IPS-NIHi7 (cell line): ENCODE measurements around the gene GJD3.
"Not testable (repeated sequence)": the region's sequence is repeated elsewhere in the genome, so short reads cannot be mapped to it uniquely, and the experiment has no call there.

Source experiments
- DNase-seq: peaks from one replicate; pipeline ENCODE4 v3.0.0; 2012; ENCODE audit warnings: mixed read lengths; ENCODE audit errors: extremely low spot score

The GJD3 gene, protein sequence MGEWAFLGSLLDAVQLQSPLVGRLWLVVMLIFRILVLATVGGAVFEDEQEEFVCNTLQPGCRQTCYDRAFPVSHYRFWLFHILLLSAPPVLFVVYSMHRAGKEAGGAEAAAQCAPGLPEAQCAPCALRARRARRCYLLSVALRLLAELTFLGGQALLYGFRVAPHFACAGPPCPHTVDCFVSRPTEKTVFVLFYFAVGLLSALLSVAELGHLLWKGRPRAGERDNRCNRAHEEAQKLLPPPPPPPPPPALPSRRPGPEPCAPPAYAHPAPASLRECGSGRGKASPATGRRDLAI

GRCh38 chr17:40364121-40364861, at the start of gene GJD3:
TSS of gene GJD3 (minus strand) at chr17:40364737. CDS start at chr17:40363815, 922 bp downstream.
- DNase-seq: peak; percentile 65

DNA sequence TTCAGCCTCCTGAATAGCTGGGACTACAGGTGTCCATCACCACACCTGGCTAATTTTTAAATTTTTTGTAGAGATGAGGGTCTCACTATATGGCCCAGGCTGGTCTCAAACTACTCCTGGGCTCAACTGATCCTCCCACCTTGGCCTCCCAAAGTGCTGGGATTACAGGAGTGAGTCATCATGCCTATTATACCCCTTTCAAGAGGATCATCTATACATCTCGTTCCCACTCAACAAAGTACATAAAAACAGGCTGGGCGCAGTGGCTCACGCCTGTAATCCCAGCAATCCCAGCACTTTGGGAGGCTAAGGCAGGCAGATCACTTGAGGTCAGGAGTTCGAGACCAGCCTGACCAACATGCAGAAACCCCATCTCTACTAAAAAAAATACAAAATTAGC, 49.8 kb upstream of the GJD3 start:
- not testable (repeated sequence) for DNase-seq

DNA sequence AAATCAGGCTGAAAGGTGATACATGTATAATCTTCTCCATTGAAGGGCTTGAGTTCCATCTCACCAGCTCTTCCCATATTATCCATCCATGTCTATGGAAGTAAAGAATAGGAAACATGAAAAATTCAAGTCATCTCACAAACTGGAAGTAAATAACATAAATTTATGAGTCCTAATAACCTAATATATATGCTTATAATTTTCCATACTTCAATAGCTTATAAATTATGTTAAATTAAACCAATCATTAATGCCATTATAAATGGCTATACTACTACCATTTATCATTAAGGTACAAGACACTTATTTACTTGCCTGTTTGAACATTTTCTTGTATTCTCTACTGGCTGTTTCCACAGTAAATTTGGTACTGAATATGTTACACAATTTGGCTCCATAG, 48.3 kb upstream of the GJD3 start:
- no peak for DNase-seq

GRCh38 chr17:40411821-40412220, 47.3 kb upstream of the GJD3 start:
- DNase-seq: no peak

DNA sequence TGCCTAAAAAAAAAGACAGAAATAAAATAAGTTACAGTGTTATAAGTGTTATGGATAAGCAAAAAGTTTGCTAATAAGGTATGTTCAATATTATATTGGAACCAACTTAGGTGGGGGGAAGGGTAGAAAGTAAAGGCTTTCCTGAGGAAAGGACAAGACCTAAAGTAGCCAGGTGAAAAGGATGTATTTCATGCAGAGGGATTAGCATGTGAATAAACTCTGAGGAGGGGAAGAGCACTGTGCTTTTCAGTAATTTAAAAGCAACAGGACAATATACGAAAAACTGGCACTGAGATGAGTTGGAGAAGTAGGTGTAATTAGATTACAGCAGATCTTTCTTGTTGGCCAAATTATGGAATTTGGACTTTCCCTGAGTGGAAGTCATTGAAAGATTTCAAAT, 45.5 kb upstream of the GJD3 start:
- DNase-seq: peak; percentile 24

DNA sequence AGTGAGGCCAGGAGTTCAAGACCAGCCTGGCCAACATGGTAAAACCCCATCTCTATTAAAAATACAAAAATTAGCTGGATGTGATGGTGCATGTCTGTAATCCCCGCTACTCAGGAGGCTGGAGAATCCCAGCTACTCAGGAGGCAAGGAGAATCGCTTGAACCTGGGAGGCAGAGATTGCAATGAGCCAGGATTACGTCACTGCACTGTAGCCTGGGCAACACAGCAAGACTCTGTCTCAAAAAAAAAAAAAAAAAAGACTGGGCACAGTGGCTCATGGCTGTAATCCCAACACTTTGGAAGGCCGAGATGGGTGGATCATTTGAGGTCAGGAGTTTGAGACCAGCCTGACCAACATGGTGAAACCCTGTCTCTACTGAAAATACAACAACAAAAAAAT, 45.0 kb upstream of the GJD3 start:
- DNase-seq: not testable (repeated sequence)

DNA sequence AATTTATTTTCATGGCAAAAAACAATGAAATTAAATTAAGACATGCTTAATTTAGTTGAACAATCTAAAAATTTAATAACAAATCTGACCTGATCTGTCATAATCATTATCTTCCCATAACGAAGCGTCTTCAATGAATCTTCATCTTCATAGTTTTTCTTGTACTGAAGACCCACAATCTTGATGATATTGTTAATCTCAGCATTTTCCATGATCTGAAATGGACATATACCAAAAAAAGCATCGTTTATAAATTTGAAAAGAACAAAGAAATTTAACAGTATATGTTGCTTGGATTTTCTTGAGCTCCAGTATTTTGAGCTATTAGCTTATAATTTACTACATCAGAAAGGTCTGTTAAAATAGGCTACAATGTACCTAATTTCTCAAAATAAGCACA, 42.9 kb upstream of the GJD3 start:
- no peak for DNase-seq

GRCh38 chr17:40404003-40404402, 39.5 kb upstream of the GJD3 start:
- DNase-seq: no peak

GRCh38 chr17:40402668-40403067, 38.1 kb upstream of the GJD3 start:
- DNase-seq: no peak

- DNase-seq: peak; percentile 27
Observed at GRCh38 chr17:40399185-40399584, 34.6 kb upstream of the GJD3 start.

DNA sequence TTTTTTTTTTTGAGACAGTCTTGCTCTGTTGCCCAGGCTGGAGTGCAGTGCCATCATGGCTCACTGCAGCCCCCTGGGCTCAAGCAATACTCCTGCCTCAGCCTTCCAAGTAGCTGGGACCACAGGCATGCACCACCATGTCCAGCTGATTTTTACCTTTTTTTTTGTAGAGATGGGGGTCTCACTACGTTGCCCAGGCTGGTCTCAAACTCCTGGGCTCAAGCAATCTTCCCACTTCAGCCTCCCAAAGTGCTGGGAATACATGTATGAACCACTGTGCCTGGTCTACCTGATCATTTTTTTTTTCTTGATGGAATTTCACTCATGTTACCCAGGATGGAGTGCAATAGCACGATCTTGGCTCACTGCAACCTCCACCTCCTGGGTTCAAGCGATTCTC, 22.0 kb upstream of the GJD3 start:
- DNase-seq: not testable (repeated sequence)

DNA sequence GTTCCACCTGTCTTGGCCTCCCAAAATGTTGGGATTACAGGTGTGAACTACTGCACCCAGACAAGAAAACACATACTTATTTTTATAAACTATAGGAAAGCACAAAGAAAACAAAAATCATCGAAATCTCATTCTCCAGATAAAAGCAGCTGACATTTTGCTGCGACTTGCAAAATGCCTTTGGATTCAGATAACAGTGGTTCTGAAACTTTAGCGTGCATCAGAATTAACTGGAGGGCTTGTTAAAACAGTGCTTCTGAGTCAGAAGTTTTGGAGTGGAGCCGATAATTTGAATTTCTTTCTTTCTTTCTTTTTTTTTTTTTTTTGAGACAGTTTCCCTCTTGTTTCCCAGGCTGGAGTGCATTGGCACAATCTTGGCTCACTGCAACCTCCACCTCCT, 17.7 kb upstream of the GJD3 start:
- no peak for DNase-seq

DNA sequence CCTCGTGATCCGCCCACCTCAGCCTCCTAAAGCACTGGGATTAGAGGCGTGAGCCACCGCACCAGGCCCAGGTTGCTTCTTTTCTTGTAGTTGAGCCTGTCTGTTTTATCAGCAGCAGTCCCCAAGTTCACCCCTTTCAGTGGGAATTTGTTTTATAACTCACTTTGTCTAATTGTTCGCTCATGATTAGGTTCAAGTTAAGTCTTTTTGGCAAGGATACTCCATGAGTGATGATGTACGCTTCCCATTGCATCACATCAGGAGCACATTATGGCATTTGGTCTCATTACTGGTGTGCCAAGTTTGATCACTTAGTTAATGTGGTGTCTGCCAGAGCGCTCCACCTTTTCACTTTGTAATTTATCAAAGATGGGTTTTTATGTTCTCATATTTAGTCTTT, 14.4 kb upstream of the GJD3 start:
- DNase-seq: no peak

GRCh38 chr17:40377832-40378231, 13.3 kb upstream of the GJD3 start:
- no peak for DNase-seq

- not testable (repeated sequence) for DNase-seq
Observed at GRCh38 chr17:40376541-40376940, 12.0 kb upstream of the GJD3 start.

GRCh38 chr17:40375786-40376185, 11.2 kb upstream of the GJD3 start:
- DNase-seq: not testable (repeated sequence)

GRCh38 chr17:40374821-40375498, 10.4 kb upstream of the GJD3 start:
- no peak for DNase-seq

GRCh38 chr17:40373999-40374398, 9.5 kb upstream of the GJD3 start:
- no peak for DNase-seq

GRCh38 chr17:40373324-40373723, 8.8 kb upstream of the GJD3 start:
- DNase-seq: no peak

DNA sequence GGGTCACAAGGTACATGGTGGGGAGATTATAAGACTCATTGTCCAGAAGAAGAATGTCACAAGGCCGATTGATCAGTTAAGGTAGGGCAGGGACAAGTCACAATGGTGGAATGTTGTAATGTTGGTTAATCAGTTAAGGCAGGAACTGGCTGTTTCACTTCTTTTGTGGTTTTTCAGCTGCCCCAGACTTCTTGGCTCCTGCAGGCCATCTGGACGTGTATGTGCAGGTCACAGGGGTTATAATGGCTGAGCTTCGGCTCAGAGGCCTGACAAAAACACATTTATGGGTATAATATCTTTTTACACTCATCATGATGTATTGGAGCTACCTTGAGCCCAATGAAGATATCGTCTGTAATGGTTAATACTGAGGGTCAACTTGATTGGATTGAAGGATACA, 8.1 kb upstream of the GJD3 start:
- DNase-seq: not testable (repeated sequence)

DNA sequence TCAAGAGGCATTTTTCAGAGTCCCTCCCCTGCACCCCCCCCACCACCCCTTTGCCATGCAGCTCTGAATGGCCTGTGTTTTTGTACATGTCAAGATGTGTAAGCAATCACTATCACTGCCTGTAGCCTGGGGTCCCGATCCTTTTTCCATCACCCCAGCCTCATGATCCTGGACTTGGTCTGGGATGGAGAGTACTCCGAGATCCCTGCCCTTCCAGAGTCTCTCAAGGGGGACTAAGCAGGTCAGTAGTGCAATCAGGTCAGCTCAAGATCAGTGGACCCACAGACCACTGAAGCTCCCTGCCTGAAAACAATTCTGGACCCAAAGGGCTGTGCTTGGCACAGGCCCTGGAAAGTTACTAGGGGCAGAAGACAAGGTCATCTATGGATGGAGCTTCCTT, 7.5 kb upstream of the GJD3 start:
- no peak for DNase-seq

DNA sequence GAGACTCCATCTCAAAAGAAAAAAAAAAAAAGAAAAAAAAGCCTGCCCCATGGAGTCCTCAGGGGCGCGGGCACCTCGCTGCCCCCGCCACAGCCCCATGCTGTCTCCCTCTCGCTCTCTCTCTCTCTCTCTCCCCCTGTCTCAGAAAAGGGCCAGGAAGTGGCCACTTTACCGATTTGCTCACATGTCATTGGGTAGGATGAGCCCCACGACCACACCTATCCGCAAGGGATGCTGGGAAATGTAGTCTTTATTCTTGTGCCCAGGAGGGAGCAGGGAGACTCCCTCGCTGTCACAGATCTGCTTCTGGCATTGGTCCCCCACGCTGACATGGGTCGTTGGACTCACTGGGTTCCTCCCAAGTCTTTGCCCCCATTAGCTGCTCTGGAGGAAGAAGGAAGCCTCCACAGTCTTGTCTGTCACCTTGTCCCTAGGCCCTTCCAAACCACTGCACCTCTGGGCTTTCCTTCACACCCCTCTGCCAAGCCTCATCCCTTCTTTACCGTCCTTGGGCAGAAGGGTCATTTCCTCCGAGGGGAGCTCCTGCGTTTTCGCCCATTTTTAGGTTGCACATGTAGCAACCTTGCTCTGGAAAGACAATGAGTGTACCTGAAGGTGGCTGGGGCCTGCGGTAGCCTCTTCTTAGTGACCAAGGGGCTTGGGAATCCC, 6.9 kb upstream of the GJD3 start:
- DNase-seq: peak; percentile 67
